IMR-90 (cell line): ENCODE results near the gene PSMC5. TPM values are rescaled to one million over a fixed set of nuclear protein-coding genes. Genes with fewer than 3 reads are reported as not detected.

Experiments
- ATAC-seq: fragments of 200-7000 bp; cut with Tn5 transposase; 2 replicates; pipeline ENCODE4 v1.9.1; 2020; ENCODE audit warnings: low read depth, mild to moderate bottlenecking, moderate library complexity
- BruUV-seq: library from RNA; stranded (reverse); fragments of 400-500 nt; replicated peaks from 2 replicates; lab custom pipeline; 2021; lab: Mats Ljungman, UMichigan
- CTCF ChIA-PET: fragments of 300-600 bp; formaldehyde crosslinking; extraction: SDS; loops from one replicate; lab custom pipeline; 2021; ENCODE audit warnings: antibody characterized with exemption; lab: Yijun Ruan, JAX
- POLR2A ChIA-PET: fragments of 300-600 bp; sonication (Branson Sonifier 250); formaldehyde crosslinking; loops from one replicate; lab custom pipeline; 2022; ENCODE audit warnings: antibody characterized with exemption; ENCODE audit not compliant: unreplicated experiment; lab: Charles Lee
- DNase-seq: peaks from one replicate; pipeline ENCODE4 v3.0.0; 2013
- H2AFZ ChIP-seq: replicated peaks from 2 replicates; pipeline ENCODE3; 2013; ENCODE audit warnings: low read length, mild to moderate bottlenecking; ENCODE audit not compliant: poor library complexity
- H2AK5ac ChIP-seq: 2 replicates; pipeline ENCODE4 v1.6.1; 2013; ENCODE audit warnings: low read depth, low read length, inconsistent platforms
- H2AK9ac ChIP-seq: replicated peaks from 2 replicates; pipeline ENCODE3; 2013; ENCODE audit warnings: mild to moderate bottlenecking, low read depth, low read length, moderate library complexity; ENCODE audit not compliant: poor library complexity
- H2BK120ac ChIP-seq: 2 replicates; pipeline ENCODE4 v1.6.1; 2013; ENCODE audit warnings: low read depth, low read length, inconsistent platforms
- H2BK15ac ChIP-seq: 3 replicates; pipeline ENCODE4 v1.6.1; 2013; ENCODE audit warnings: low read depth, low read length, inconsistent platforms
- H2BK20ac ChIP-seq: 2 replicates; pipeline ENCODE4 v1.6.1; 2013; ENCODE audit warnings: low read depth, mild to moderate bottlenecking, inconsistent platforms, low read length, moderate library complexity
- H2BK5ac ChIP-seq: 2 replicates; pipeline ENCODE4 v1.6.1; 2013; ENCODE audit warnings: mild to moderate bottlenecking, low read depth, low read length, inconsistent platforms; ENCODE audit not compliant: poor library complexity, severe bottlenecking
- H3K14ac ChIP-seq: replicated peaks from 2 replicates; pipeline ENCODE4 v1.6.1; 2013; ENCODE audit warnings: low read depth, low read length, inconsistent platforms
- H3K18ac ChIP-seq: 2 replicates; pipeline ENCODE4 v1.6.1; 2013; ENCODE audit warnings: low read depth, low read length, control low read depth
- H3K23ac ChIP-seq: 2 replicates; pipeline ENCODE4 v1.6.1; 2013; ENCODE audit warnings: low read depth, low read length, inconsistent platforms
- H3K27ac ChIP-seq: 2 replicates; pipeline ENCODE4 v1.5.1; 2013; ENCODE audit warnings: mild to moderate bottlenecking, control low read depth, low read length; ENCODE audit not compliant: insufficient read depth
- H3K27me3 ChIP-seq: 2 replicates; pipeline ENCODE4 v1.6.1; 2013; ENCODE audit warnings: low read length; ENCODE audit not compliant: control insufficient read depth, insufficient read depth
- H3K36me3 ChIP-seq: 2 replicates; pipeline ENCODE4 v1.6.1; 2013; ENCODE audit warnings: low read length, mixed read lengths; ENCODE audit not compliant: control insufficient read depth, insufficient read depth
- H3K4ac ChIP-seq: 2 replicates; pipeline ENCODE4 v1.6.1; 2013; ENCODE audit warnings: low read depth, low read length, inconsistent platforms
- H3K4me1 ChIP-seq: 2 replicates; pipeline ENCODE4 v1.6.1; 2013; ENCODE audit warnings: low read length, mixed read lengths; ENCODE audit not compliant: control insufficient read depth, insufficient read depth
- H3K4me2 ChIP-seq: 2 replicates; pipeline ENCODE4 v1.6.1; 2013; ENCODE audit warnings: low read depth, mild to moderate bottlenecking, control low read depth, low read length, moderate library complexity
- H3K4me3 ChIP-seq: 2 replicates; pipeline ENCODE4 v1.5.1; 2013; ENCODE audit warnings: low read depth, mild to moderate bottlenecking, control low read depth, low read length, moderate library complexity; ENCODE audit not compliant: insufficient read depth
- H3K56ac ChIP-seq: 2 replicates; pipeline ENCODE4 v1.6.1; 2013; ENCODE audit warnings: low read length, inconsistent platforms; ENCODE audit not compliant: insufficient read depth; ENCODE audit errors: extremely low read depth
- H3K79me1 ChIP-seq, 2 experiments: 2 replicates each; pipeline ENCODE4 v1.6.1; 2013; ENCODE audit warnings: low read length in 2 of 2, inconsistent platforms in 1 of 2, low read depth in 1 of 2
- H3K9ac ChIP-seq: 2 replicates; pipeline ENCODE4 v1.6.1; 2013; ENCODE audit warnings: low read depth, low read length, control low read depth
- H3K9me1 ChIP-seq: 2 replicates; pipeline ENCODE4 v1.6.1; 2013; ENCODE audit warnings: low read length, inconsistent platforms; ENCODE audit not compliant: insufficient read depth
- H3K9me3 ChIP-seq: 2 replicates; pipeline ENCODE4 v1.6.1; 2013; ENCODE audit warnings: low read length; ENCODE audit not compliant: control insufficient read depth, insufficient read depth
- H4K20me1 ChIP-seq: 2 replicates; pipeline ENCODE4 v1.6.1; 2013; ENCODE audit warnings: low read length, inconsistent platforms; ENCODE audit not compliant: insufficient read depth
- H4K5ac ChIP-seq: 2 replicates; pipeline ENCODE4 v1.6.1; 2013; ENCODE audit warnings: mild to moderate bottlenecking, low read depth, low read length, control low read depth
- H4K8ac ChIP-seq, 2 experiments: 2 replicates each; pipeline ENCODE4 v1.6.1; 2013; ENCODE audit warnings: low read depth in 2 of 2, low read length in 2 of 2, control low read depth in 1 of 2, inconsistent platforms in 1 of 2
- H4K91ac ChIP-seq: 2 replicates; pipeline ENCODE4 v1.6.1; 2013; ENCODE audit warnings: low read depth, low read length, inconsistent platforms; ENCODE audit not compliant: insufficient read depth
- CEBPB ChIP-seq: IDR thresholded peaks from 2 replicates; pipeline ENCODE4 v1.6.1; 2012; ENCODE audit warnings: low read depth, low read length, improper control_type of control experiment
- CHD1 ChIP-seq: IDR thresholded peaks from 2 replicates; pipeline ENCODE4 v1.6.1; 2012; ENCODE audit warnings: low read depth, low read length, improper control_type of control experiment
- CTCF ChIP-seq: conservative IDR thresholded peaks from 2 replicates; pipeline ENCODE4 v1.5.1; 2012; ENCODE audit warnings: mild to moderate bottlenecking, low read depth, low read length, improper control_type of control experiment
- MAFK ChIP-seq: IDR thresholded peaks from 2 replicates; pipeline ENCODE4 v1.6.1; 2012; ENCODE audit warnings: low read depth, low read length, improper control_type of control experiment
- MXI1 ChIP-seq: IDR thresholded peaks from 2 replicates; pipeline ENCODE4 v1.6.1; 2012; ENCODE audit warnings: low read depth, mild to moderate bottlenecking, low read length, moderate library complexity, borderline replicate concordance
- NFE2L2 ChIP-seq: fragments of 150-350 bp; IDR thresholded peaks from 2 replicates; pipeline ENCODE4 v1.6.1; 2016; ENCODE audit warnings: low read depth, mild to moderate bottlenecking, low read length
- RAD21 ChIP-seq: IDR thresholded peaks from 2 replicates; pipeline ENCODE4 v1.6.1; 2012; ENCODE audit warnings: low read length, improper control_type of control experiment
- RCOR1 ChIP-seq: IDR thresholded peaks from 2 replicates; pipeline ENCODE4 v1.6.1; 2012; ENCODE audit warnings: mild to moderate bottlenecking, low read length, improper control_type of control experiment; ENCODE audit not compliant: insufficient replicate concordance
- RFX5 ChIP-seq: IDR thresholded peaks from 2 replicates; pipeline ENCODE4 v1.8.0; 2012; ENCODE audit warnings: low read depth, mild to moderate bottlenecking, low read length, moderate library complexity
- WGBS, 2 experiments: methylation state at CpG; one replicate each; pipeline versions ENCODE4 v1.1.5 to v1.1.7; 2013; ENCODE audit warnings: missing lambda C conversion rate in 2 of 2; ENCODE audit not compliant: insufficient read length in 1 of 2; ENCODE audit errors: extremely low coverage in 2 of 2; 5-methylcytosine and 5-hydroxymethylcytosine counted together
- dilution Hi-C: fragments of 300-500 bp; cut with HindIII; formaldehyde crosslinking; loops from one replicate; pipeline ENCODE4 v1.14.3; 2018; ENCODE audit warnings: low sequenced_read_pairs; ENCODE audit not compliant: unreplicated experiment
- in situ Hi-C: fragments of 300-500 bp; cut with MboI; formaldehyde crosslinking; loops from 3 replicates; pipeline ENCODE4 v1.14.3; 2019; ENCODE audit warnings: low sequenced_read_pairs, inconsistent platforms, mixed read lengths
- intact Hi-C: fragments of 100-400 bp; cut with micrococcal nuclease; formaldehyde crosslinking; loops from 2 replicates; pipeline ENCODE4 v1.10.0; 2022
- polyA plus RNA-seq, 3 experiments: library from polyadenylated mRNA; depleted of rRNA; stranded (reverse); fragments of >200 nt; gene quantifications; 2 replicates each; pipeline ENCODE4 v1.2.3, GENCODE V29; 2012; ENCODE audit warnings: low replicate concordance in 1 of 3
- total RNA-seq: library from RNA; depleted of rRNA; stranded (reverse); fragments of >200 nt; gene quantifications from 2 replicates; pipeline ENCODE4 v1.2.3, GENCODE V29; 2012
- TF ChIP-seq, protein P1 (sequence below): fragments of 150-350 bp; IDR thresholded peaks from 2 replicates; pipeline ENCODE4 v1.6.1; 2016; ENCODE audit warnings: low read depth, mild to moderate bottlenecking, low read length, moderate library complexity, borderline replicate concordance

PSMC5 gene
- total and polyA plus RNA-seq, 2 of the 4 experiments (the other 2 are of a cell fraction) = 105 to 165 TPM

DNA sequence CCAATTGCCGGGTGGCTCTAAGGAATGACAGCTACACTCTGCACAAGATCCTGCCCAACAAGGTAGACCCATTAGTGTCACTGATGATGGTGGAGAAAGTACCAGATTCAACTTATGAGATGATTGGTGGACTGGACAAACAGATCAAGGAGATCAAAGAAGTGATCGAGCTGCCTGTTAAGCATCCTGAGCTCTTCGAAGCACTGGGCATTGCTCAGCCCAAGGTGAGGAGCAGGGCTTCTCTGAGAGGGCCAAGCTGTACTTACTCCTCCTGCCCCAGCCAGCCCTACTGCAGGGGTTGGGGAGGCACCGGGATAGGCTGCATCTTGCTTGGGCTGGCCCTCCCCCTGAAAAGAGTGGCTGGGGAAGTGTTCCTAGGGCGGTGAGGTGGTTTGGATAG lies 3.0 kb downstream of the PSMC5 start:
- Histone ChIP-seq H2BK15ac (no peak overlapping the region), H4K5ac (no peak overlapping the region), H4K91ac (no peak overlapping the region), H3K9ac (no peak overlapping the region), H3K27me3 (no peaks in the 10 kb centered on the region), H3K56ac (no peak overlapping the region), H3K27ac (no peak overlapping the region), H3K4ac (no peak overlapping the region), H3K4me1 (peaks cover 1% of the 10 kb centered on the region; the same call in 1 of the 2 replicates), H2AK9ac (no peak overlapping the region), H2AK5ac (no peak overlapping the region), H3K18ac (no peak overlapping the region), H3K9me3 (no peaks in the 10 kb centered on the region), H2BK20ac (no peak overlapping the region), H3K9me1 (peaks cover 7% of the 10 kb centered on the region; the same call in 1 of the 2 replicates), H4K20me1 (peaks cover 52% of the 10 kb centered on the region), H2BK120ac (no peak overlapping the region), H3K79me1 (peaks cover 37 to 76% of the 10 kb centered on the region in 2 experiments), H3K4me2 (no peak overlapping the region), H3K36me3 (peaks cover 64% of the 10 kb centered on the region), H4K8ac (no peak overlapping the region), H2BK5ac (no peak overlapping the region), H3K4me3 (no peak overlapping the region), H3K23ac (no peak overlapping the region), H3K14ac (no peak overlapping the region), H2AFZ (no peak overlapping the region)
- no peak for DNase-seq
- dilution Hi-C loops = no loop called here
- no CpG with 5 or more reads among the region's 5 CpGs for WGBS, 2 experiments
- TF ChIP-seq CTCF (no peak), MXI1 (no peak), RCOR1 (no peak), CHD1 (no peak), CEBPB (no peak), RFX5 (no peak), RAD21 (no peak), NFE2L2 (no peak), MAFK (no peak)
- TF ChIP-seq, protein P1, sequence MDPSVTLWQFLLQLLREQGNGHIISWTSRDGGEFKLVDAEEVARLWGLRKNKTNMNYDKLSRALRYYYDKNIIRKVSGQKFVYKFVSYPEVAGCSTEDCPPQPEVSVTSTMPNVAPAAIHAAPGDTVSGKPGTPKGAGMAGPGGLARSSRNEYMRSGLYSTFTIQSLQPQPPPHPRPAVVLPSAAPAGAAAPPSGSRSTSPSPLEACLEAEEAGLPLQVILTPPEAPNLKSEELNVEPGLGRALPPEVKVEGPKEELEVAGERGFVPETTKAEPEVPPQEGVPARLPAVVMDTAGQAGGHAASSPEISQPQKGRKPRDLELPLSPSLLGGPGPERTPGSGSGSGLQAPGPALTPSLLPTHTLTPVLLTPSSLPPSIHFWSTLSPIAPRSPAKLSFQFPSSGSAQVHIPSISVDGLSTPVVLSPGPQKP = no peak
- ATAC-seq = no peak
- in situ Hi-C loops = no loop called here
- TSS peak; percentile 91 for BruUV-seq
- intact Hi-C loops = no loop called here
- POLR2A ChIA-PET = no interaction called here
- CTCF ChIA-PET = no interaction called here
